Renal cortical epithelial cell (primary cell): ENCODE data around the gene TEDC2. TPM values are rescaled to one million over a fixed set of nuclear protein-coding genes. Genes with fewer than 3 reads are reported as not detected.
A peak's percentile ranks its signal among the peaks of the same experiment; 100 is the strongest.
"Not testable (repeated sequence)": the region's sequence is repeated elsewhere in the genome, so short reads cannot be mapped to it uniquely, and the experiment has no call there.

Experiments used
- DNase-seq: peaks from one replicate; pipeline ENCODE4 v3.0.0-alpha.2; 2011; ENCODE audit warnings: low read depth
- total RNA-seq: library from RNA; depleted of rRNA; stranded (reverse); fragments of >200 nt; gene quantifications from 2 replicates; pipeline ENCODE4 v1.2.3, GENCODE V29; 2014

The TEDC2 gene
- 2.3 and 6.3 TPM in 2 replicates for total RNA-seq

- peak; percentile 83 for DNase-seq
These were observed at the start of gene TEDC2 for GRCh38 chr16:2459647-2460390. Gene TEDC2, plus strand, starts transcription at chr16:2460109. Its CDS starts 36 bp downstream, at chr16:2460145.

DNA sequence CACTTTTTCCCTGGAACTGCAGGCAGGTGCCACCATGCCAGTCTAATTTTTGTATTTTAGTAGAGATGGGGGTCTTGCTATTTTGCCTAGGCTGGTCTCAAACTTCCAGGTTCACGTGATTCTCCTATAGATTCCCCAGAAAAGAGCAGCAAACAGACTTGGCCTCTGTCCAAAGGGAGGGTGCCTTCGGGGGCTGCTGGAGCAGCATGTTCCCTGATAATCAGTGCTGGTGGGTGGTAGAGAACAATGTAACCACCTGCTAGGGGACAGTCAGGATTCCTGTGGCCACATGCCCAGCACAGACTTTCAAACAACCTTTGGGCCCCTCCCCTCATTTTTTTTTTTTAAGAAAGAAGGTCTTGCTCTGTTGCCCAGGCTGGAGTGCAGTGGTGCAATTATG is 44.8 kb upstream of the TEDC2 start:
- DNase-seq: no peak

GRCh38 chr16:2420035-2420434 is 39.9 kb upstream of the TEDC2 start:
- DNase-seq: no peak

GRCh38 chr16:2422123-2422867 is 37.6 kb upstream of the TEDC2 start:
- no peak for DNase-seq

GRCh38 chr16:2424061-2425007 is 35.6 kb upstream of the TEDC2 start:
- no peak for DNase-seq

DNA sequence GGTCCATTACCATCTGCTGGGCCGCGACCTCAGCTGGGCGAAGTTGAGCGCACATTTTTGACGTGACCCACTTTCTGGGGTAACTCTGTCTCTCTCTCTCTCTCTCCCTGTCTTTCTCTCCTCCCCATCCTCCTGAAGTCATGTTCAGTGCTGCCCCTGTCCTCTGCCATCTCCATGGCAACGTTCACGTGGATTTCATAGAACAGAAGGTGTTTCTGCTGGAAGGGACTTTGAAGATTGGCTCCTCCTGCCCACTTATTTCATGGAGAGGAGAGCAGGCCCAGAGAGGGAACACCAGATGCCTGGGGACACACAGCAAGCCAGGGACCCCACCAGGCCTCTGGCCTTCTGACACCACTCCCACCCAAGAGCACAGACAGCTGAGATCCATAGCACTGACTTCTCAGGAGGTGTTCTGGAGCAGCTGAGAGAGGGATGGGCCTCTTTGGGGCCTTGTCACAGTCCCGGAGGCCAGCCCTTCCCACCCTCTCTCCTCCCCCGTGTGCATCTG is 34.8 kb upstream of the TEDC2 start:
- no peak for DNase-seq

GRCh38 chr16:2425825-2426430 is 34.0 kb upstream of the TEDC2 start:
- DNase-seq: no peak

DNA sequence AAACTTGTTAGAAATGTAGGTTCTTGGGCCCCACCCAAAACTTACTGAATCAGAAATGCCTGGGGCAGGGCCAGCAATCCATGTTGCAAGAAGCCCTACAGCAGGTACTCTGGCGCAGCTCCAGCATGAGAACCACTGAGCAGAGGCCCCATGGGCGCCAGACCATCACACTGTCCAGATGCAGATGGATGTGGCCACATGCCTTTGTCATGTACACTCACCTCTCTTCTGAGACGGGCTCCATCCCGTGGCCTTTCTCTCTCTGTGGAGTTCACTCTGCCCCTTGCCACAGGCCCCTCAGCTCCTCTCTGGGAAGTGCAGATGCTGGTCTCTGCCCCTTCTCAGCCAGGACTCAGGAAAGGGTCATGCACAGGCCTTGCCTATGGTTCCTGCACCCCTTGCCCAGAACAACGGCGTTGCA is 33.0 kb upstream of the TEDC2 start:
- peak; percentile 42 for DNase-seq

DNA sequence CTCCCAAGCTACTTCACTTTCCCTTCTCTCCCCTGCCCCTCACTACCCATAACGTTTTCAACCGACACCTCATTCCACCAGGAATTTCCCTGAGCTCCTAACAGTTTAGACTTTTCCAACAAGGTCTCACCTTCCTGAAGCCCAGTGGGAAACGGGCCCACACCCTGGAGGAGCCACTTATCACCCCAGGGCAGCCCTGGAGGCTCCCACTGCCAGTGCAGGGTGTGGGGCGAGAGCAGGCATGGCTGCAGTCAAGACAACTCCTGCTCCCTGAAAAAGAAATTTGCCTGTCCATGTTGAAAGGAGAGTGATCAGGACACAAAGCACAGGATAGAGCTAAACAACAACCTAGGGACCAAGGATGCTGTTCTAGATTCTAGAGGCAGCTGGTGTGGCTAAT is 32.4 kb upstream of the TEDC2 start:
- no peak for DNase-seq

DNA sequence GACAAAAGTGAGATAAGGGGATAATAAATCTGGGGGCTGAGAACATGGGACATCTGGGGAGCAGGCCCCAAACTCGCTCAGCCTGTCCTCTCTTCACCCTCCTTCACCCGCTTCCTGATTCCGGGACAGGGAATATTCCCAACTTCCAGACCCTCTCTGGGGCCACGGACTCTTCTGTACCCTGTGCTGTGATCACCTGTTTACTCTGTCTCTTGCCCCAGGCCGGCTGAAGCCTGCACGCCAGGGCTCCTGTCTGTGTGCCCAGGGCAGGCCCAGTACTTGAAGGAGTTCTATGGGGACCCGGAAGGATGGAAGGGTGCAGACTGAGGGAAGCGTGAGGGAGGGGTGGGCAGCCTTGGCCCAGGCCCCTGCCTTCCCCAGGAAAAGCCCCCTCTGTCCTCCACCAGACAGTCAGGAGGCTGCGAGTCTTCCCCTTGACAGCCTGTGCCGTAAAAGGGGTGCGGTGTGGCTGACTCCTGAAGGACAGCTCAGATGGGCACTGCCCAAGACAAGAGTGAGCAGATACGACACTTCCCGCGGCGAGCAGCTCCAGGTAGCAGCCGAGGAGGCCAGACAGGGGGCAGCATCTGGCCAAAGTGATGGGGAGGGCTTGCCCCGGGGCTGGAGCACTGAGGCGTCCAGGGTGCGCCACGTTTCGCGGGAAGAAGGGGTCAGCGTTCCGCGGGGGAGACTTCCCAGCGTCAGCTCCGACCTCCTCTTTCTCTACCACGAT is 31.7 kb upstream of the TEDC2 start:
- peak; percentile 13 for DNase-seq

DNA sequence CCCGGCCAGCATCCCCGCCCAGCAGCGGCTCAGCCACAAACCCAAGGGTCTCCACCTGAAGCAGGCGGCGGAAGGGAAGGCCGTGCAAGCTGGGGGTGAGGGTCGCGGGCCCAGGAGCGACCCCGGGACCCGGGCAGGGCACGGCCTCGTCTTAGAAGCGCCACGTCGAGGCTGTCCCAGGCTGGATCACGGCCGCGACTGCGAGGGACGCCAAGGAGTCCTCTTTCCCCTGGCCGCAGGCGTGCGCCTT is 31.2 kb upstream of the TEDC2 start:
- DNase-seq: no peak

GRCh38 chr16:2429034-2429770 is 30.7 kb upstream of the TEDC2 start, which contains the start of gene CCNF:
Gene CCNF, plus strand, starts transcription at chr16:2429447. Its CDS starts 35 bp downstream, at chr16:2429482.
- DNase-seq: peak; percentile 75

DNA sequence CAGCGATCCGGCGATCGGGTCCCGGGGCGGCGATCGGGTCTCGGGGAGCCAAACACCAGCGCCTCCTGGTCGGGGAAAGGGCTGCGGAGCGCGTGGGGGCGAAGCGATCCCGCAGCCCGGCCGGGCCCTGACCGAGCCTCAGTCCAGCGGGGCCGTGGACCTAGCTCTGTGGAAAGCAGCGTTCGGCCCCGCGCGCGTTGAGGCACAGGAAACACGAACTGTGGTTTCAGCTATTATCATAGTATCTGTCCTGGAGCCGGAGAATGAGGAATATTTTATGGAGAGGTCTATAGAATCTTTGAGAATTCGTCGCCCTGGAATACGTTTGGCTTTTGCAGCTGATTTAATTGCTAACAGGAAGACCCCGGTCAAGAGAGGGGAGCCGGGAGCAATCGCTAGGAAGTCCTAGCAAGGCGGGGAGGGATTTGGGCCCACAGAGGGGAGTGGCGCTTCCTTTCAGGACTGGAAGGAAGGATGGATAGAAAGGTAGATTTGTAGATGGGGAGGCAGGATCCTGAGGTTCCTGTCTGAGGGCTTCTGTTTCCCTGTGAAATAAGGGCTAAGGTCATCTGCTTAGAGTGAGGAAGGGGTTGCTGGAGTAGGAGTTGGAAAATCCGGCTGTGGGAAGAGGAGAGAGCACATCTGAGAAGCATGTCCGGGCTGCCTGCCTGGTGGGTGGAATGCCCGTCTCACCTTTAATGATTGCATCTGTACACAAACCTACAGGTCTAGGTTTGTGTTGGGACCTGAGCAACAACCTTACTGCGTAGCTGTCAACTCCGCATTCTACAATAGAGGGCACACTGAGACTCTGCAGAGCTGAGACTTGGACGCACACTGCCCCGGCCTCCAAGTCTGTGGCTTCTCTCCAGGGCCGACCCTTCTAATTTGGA is 29.9 kb upstream of the TEDC2 start:
- peak; percentile 28 for DNase-seq

- no peak for DNase-seq
These were observed 27.6 kb upstream of the TEDC2 start for GRCh38 chr16:2432286-2432685.

DNA sequence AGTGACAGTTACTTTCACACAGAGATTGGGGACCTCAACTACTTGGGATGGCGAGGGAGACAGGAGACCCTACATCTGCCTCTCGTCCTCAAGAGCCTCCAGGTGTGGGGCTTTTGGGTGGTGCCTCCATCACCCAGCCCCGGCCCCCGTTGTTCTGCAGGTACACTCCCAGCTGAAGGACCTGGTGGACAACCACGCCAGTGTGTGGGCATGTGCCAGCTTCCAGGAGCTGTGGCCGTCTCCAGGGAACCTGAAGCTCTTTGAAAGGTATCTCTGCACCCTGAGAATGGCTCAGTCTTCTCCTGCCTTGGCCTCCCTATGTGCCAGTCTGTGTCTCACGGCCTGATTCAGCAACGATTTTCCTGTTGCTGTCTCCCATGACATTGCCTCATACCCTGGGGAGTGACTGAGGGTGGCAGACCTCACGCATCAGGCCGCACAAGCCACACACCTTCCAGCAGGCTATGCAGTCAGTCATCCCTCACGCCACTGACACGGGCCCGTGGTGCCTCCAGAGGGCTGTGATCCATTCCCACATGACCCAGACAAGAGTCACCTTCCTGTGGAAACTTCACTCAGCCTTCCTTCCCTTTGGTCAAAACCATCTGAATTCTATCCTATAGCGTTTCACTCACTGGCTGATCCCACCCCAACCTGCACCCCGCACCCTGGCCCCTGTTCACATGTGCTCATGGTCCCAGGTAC is 27.0 kb upstream of the TEDC2 start:
- DNase-seq: no peak

- DNase-seq: not testable (repeated sequence)
These were observed 24.7 kb upstream of the TEDC2 start for GRCh38 chr16:2435236-2435635.

- no peak for DNase-seq
These were observed 23.8 kb upstream of the TEDC2 start for GRCh38 chr16:2436110-2436509.

- DNase-seq: no peak
These were observed 22.7 kb upstream of the TEDC2 start for GRCh38 chr16:2437032-2437790.
